Measurements from ENCODE around the gene PTPRA. TPM values are rescaled to one million over a fixed set of nuclear protein-coding genes. Genes with fewer than 3 reads are reported as not detected.

Gene PTPRA
- total and polyA plus RNA-seq, 2 of the 13 experiments (the other 11 are each of a cell fraction or from before 2014, with no cell fraction given): 47.2 to 127 TPM

GRCh38 chr20:2946988-2947961, 74.0 kb downstream of the PTPRA start (continued):
- TF ChIP-seq ZNF142 (CRISPR knock-in tag; IDR thresholded peaks at IDR 0.05) (no peak), U2AF2 (IDR thresholded peaks at IDR 0.05; ENCODE audit: low read depth, low read length) (no peak), NFYC (CRISPR knock-in tag; IDR thresholded peaks at IDR 0.05) (peak; percentile 43; the same call in 1 of the 2 replicates), ZNF598 (CRISPR knock-in tag; IDR thresholded peaks at IDR 0.05; ENCODE audit: borderline replicate concordance) (no peak), ISX (CRISPR knock-in tag; conservative IDR thresholded peaks at IDR 0.05) (no peak), PBX2 (CRISPR knock-in tag; IDR thresholded peaks at IDR 0.05) (no peak), BRF2 (CRISPR knock-in tag; IDR thresholded peaks at IDR 0.05) (0 out of 2 replicates have a peak, but pooled peaks have one; percentile 67), TARDBP (CRISPR knock-in tag; IDR thresholded peaks at IDR 0.05) (peak; percentile 99), ETV5 (CRISPR knock-in tag; IDR thresholded peaks at IDR 0.05; ENCODE audit: borderline replicate concordance) (peak; percentile 82), CCDC6 (CRISPR knock-in tag; IDR thresholded peaks at IDR 0.05) (no peak), ZNF841 (CRISPR knock-in tag; IDR thresholded peaks at IDR 0.05; ENCODE audit: borderline replicate concordance) (no peak), CREBL2 (CRISPR knock-in tag; IDR thresholded peaks at IDR 0.05; ENCODE audit: borderline replicate concordance) (no peak), ZNF101 (CRISPR knock-in tag; IDR thresholded peaks at IDR 0.05; ENCODE audit: borderline replicate concordance, low read depth) (no peak), ZNF770 (CRISPR knock-in tag; IDR thresholded peaks at IDR 0.05) (no peak), ZNF180 (CRISPR knock-in tag; IDR thresholded peaks at IDR 0.05; ENCODE audit: borderline replicate concordance, low read depth) (no peak), CENPX (CRISPR knock-in tag; IDR thresholded peaks at IDR 0.05) (no peak), HNRNPUL1 (IDR thresholded peaks at IDR 0.05; ENCODE audit: low read depth, low read length) (no peak), TGIF2 (CRISPR knock-in tag; IDR thresholded peaks at IDR 0.05) (peak; percentile 65; the same call in 1 of the 2 replicates)
